Epithelial cell of proximal tubule (primary cell): ENCODE data around the gene CSF1. TPM values are rescaled to one million over a fixed set of nuclear protein-coding genes. Genes with fewer than 3 reads are reported as not detected.

Source experiments
- DNase-seq: peaks from one replicate; pipeline ENCODE4 v3.0.0-alpha.2; 2011; ENCODE audit warnings: low read depth
- H3K4me3 ChIP-seq: 2 replicates; pipeline ENCODE4 v1.5.1; 2011; ENCODE audit warnings: low read depth, mild to moderate bottlenecking, low read length
- CTCF ChIP-seq: conservative IDR thresholded peaks from 2 replicates; pipeline ENCODE4 v1.5.1; 2012; ENCODE audit warnings: low read depth, mild to moderate bottlenecking, low read length
- total RNA-seq: library from RNA; depleted of rRNA; stranded (reverse); fragments of >200 nt; gene quantifications from 2 replicates; pipeline ENCODE4 v1.2.3, GENCODE V29; 2015

CSF1 gene
- total RNA-seq, 1 donor from 2014 or later: 20.1 TPM

- no peak for TF ChIP-seq CTCF
- H3K4me3 ChIP-seq: no peak overlapping the region
- DNase-seq: peak; percentile 73
Observed at GRCh38 chr1:109927911-109928321, 17.3 kb downstream of the CSF1 start.

- DNase-seq: no peak
- no peak for TF ChIP-seq CTCF
- H3K4me3 ChIP-seq: no peak overlapping the region
Observed at GRCh38 chr1:109928591-109929111, 18.0 kb downstream of the CSF1 start.

GRCh38 chr1:109929170-109929569 lies 18.5 kb downstream of the CSF1 start:
- no peak for DNase-seq
- no peak overlapping the region for H3K4me3 ChIP-seq
- TF ChIP-seq CTCF: no peak

- no peak overlapping the region for H3K4me3 ChIP-seq
Observed at GRCh38 chr1:109929588-109930251, 19.1 kb downstream of the CSF1 start.

GRCh38 chr1:109930252-109930993 lies 19.8 kb downstream of the CSF1 start:
- TF ChIP-seq CTCF: peak; percentile 15
- no peak for DNase-seq
- H3K4me3 ChIP-seq: no peak overlapping the region

More at GRCh38 chr1:109929588-109930251, 19.1 kb downstream of the CSF1 start:
- no peak for TF ChIP-seq CTCF
- DNase-seq: no peak

GRCh38 chr1:109931189-109931731 lies 20.6 kb downstream of the CSF1 start:
- peak; percentile 67 for DNase-seq
- H3K4me3 ChIP-seq: no peak overlapping the region
- TF ChIP-seq CTCF: no peak
